CD4-positive, alpha-beta T cell (primary cell): ENCODE results near the gene CYP11A1. TPM values are rescaled to one million over a fixed set of nuclear protein-coding genes. Genes with fewer than 3 reads are reported as not detected.

Source experiments
- ATAC-seq: fragments of 200-7000 bp; cut with Tn5 transposase; one replicate; pipeline ENCODE4 v1.10.0; 2022; ENCODE audit warnings: mild to moderate bottlenecking; ENCODE audit not compliant: poor library complexity
- CTCF ChIA-PET: fragments of 350-600 bp; sonication (Branson Sonifier 250); formaldehyde crosslinking; loops from one replicate; lab custom pipeline; 2021; ENCODE audit warnings: antibody characterized with exemption, inconsistent platforms; lab: Charles Lee
- POLR2A ChIA-PET: fragments of 350-600 bp; sonication (Branson Sonifier 250); formaldehyde crosslinking; loops from one replicate; lab custom pipeline; 2021; ENCODE audit warnings: antibody characterized with exemption, inconsistent platforms; lab: Charles Lee
- DNase-seq, 14 experiments: peaks; one replicate each; pipeline ENCODE4 v3.0.0-alpha.2; 2013 to 2020; ENCODE audit warnings: mixed read lengths in 2 of 14
- H3K27ac ChIP-seq, 2 donors: one replicate each; pipeline versions ENCODE4 v1.5.1 to v1.7.0; 2013; ENCODE audit warnings: low read length in 2 of 2, low read depth in 1 of 2, mild to moderate bottlenecking in 1 of 2
- H3K27me3 ChIP-seq, 2 experiments: 1 replicate in 1 of 2; 2 replicates in 1 of 2; pipeline versions ENCODE4 v1.6.1 to v1.7.0; 2013; ENCODE audit warnings: low read length in 2 of 2, control low read depth in 1 of 2, mild to moderate bottlenecking in 1 of 2, moderate library complexity in 1 of 2; ENCODE audit not compliant: insufficient read depth in 2 of 2, control insufficient read depth in 1 of 2
- H3K36me3 ChIP-seq: one replicate; pipeline ENCODE4 v1.6.1; 2013; ENCODE audit warnings: low read length, control low read depth; ENCODE audit not compliant: insufficient read depth
- H3K4me1 ChIP-seq: one replicate; pipeline ENCODE4 v1.6.1; 2013; ENCODE audit warnings: low read length, control low read depth; ENCODE audit not compliant: insufficient read depth
- H3K4me3 ChIP-seq: one replicate; pipeline ENCODE4 v1.5.1; 2013; ENCODE audit warnings: mild to moderate bottlenecking, low read length, moderate library complexity
- H3K9me3 ChIP-seq, 2 experiments: 1 replicate in 1 of 2; 2 replicates in 1 of 2; pipeline versions ENCODE4 v1.6.1 to v1.7.0; 2013; ENCODE audit warnings: low read length in 2 of 2, mild to moderate bottlenecking in 2 of 2, control low read depth in 1 of 2, moderate library complexity in 1 of 2; ENCODE audit not compliant: control insufficient read depth in 1 of 2, insufficient read depth in 1 of 2
- H3K27ac Mint-ChIP-seq: one replicate; pipeline ENCODE4 v1.8.0; 2020; ENCODE audit warnings: mixed read lengths
- H3K27me3 Mint-ChIP-seq: one replicate; pipeline ENCODE4 v1.8.0; 2021; ENCODE audit warnings: mixed read lengths
- H3K36me3 Mint-ChIP-seq: one replicate; pipeline ENCODE4 v1.8.0; 2021; ENCODE audit warnings: low read depth, mixed read lengths
- H3K4me1 Mint-ChIP-seq: one replicate; pipeline ENCODE4 v1.8.0; 2021; ENCODE audit warnings: low read depth, mixed read lengths
- H3K4me3 Mint-ChIP-seq: one replicate; pipeline ENCODE4 v1.8.0; 2020; ENCODE audit warnings: mild to moderate bottlenecking, mixed read lengths
- H3K9me3 Mint-ChIP-seq: one replicate; pipeline ENCODE4 v1.8.0; 2020; ENCODE audit warnings: mixed read lengths
- intact Hi-C, 2 experiments: fragments of 100-400 bp; cut with DNase I in 1 of 2; cut with micrococcal nuclease in 1 of 2; formaldehyde crosslinking; loops; one replicate each; pipeline versions ENCODE4 v1.15.1 to v1.9.0; 2023 to 2025; cut with DNase I, micrococcal nuclease
- total RNA-seq, 174 experiments: library from RNA in 2 of 174; stranded (reverse) in 2 of 174; gene quantifications; one replicate each; pipeline ENCODE4 v1.2.3 and lab custom pipeline; 2021 to 2026
- TF ChIP-seq, protein P1 (sequence below): fragments of 200-600 bp; IDR thresholded peaks from one replicate; pipeline ENCODE4 v1.8.0; 2022; ENCODE audit warnings: antibody characterized with exemption, mild to moderate bottlenecking

The CYP11A1 gene
- total RNA-seq, 2 experiments from 2014 or later: not detected

DNA sequence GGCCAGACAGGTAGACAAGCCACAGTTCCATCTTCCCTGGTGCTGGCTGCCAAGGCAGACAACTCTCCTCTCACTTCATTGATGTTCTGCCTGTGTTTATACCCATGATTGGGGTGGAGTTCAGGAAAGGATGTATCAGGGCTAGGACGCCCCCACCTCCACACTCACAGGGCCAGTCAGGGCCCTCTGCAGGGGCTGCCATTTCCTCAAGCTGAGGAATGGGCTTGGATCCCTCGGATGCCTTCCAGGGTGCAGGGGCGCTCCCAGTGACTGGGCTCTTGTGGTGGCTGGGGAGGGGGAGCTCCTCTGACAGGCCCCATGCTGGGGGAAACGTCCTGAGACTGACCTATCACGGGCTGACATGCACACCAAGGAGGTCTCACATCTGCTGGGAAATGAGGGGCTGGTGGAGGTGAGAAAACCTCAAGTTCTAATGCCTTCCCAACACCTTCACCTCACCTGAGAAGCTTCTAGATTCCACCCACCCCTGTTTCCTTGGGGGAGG, 34.9 kb upstream of the CYP11A1 start:
- Histone ChIP-seq H3K4me1 (peaks cover 52% of the 10 kb centered on the region), H3K27me3 (no peaks in the 10 kb centered on the region), H3K27ac (peak overlapping the region in 1 of 2 donors; percentile 9), H3K36me3 (no peaks in the 10 kb centered on the region), H3K4me3 (no peak overlapping the region), H3K9me3 (no peaks in the 10 kb centered on the region)
- Mint-ChIP-seq H3K4me1 (peaks cover 49% of the 10 kb centered on the region), H3K36me3 (no peaks in the 10 kb centered on the region), H3K27ac (peak overlapping the region; percentile 3), H3K9me3 (no peaks in the 10 kb centered on the region), H3K27me3 (no peaks in the 10 kb centered on the region), H3K4me3 (peak overlapping the region; percentile 48)
- DNase-seq: no peak
- POLR2A ChIA-PET: interaction anchor here (0.8 kb wide), 1 partner anchor 389 kb away, joined by 3 read pairs; no protein-coding TSS in a partner anchor
- intact Hi-C loops: no loop called here
- CTCF ChIA-PET: no interaction called here
- TF ChIP-seq, protein P1, sequence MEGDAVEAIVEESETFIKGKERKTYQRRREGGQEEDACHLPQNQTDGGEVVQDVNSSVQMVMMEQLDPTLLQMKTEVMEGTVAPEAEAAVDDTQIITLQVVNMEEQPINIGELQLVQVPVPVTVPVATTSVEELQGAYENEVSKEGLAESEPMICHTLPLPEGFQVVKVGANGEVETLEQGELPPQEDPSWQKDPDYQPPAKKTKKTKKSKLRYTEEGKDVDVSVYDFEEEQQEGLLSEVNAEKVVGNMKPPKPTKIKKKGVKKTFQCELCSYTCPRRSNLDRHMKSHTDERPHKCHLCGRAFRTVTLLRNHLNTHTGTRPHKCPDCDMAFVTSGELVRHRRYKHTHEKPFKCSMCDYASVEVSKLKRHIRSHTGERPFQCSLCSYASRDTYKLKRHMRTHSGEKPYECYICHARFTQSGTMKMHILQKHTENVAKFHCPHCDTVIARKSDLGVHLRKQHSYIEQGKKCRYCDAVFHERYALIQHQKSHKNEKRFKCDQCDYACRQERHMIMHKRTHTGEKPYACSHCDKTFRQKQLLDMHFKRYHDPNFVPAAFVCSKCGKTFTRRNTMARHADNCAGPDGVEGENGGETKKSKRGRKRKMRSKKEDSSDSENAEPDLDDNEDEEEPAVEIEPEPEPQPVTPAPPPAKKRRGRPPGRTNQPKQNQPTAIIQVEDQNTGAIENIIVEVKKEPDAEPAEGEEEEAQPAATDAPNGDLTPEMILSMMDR: no peak
- ATAC-seq: no peak

DNA sequence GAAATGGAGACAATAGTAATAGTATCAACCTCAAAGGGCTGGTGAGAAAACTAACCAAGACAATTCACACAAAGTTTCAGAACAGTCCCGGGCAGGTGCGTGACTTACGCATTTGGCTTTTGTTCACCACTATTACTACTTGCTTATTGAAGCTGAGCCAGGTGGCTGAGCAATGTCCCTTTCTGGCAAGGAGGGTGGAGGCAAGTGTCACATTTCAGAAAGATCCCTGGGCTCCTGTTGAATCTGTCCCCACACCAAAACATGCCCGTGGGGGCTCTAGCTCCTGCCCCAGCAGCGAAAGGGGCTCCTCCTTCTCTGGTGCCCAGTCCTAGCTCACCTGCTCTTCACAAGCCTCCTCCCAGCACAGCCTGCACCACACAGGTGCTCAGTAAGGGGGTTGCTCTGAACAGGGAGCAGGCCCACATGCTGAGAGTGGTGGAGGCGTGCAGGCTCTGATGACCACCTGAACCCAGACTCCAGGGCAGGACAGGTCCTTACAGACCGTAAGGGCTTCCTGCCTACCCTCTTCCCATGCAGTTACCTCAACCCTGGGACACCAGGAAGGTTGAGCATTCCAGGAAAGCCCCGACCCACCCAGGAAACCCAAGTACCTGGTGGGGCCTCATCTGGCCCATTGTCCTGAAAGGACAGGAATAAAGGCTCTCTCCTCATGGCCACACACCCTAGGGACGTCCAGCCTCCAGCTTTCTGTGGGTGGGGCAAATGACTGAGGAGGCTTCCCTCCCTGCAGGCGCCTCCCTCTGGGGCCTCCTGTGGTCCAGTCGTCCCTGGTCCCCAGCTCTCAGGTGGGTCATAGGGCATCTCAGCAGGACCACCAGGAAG, 33.7 kb upstream of the CYP11A1 start:
- Mint-ChIP-seq H3K4me3 (peak overlapping the region; percentile 30), H3K4me1 (peaks cover 55% of the 10 kb centered on the region), H3K27ac (no peak overlapping the region), H3K27me3 (no peaks in the 10 kb centered on the region), H3K9me3 (no peaks in the 10 kb centered on the region), H3K36me3 (no peaks in the 10 kb centered on the region)
- no peak overlapping the region for H3K4me3 ChIP-seq
- ATAC-seq: no peak
- ChIA-PET CTCF (interaction anchor here (1.5 kb wide), 1 partner anchor 19 kb away, joined by 4 read pairs; no protein-coding TSS in a partner anchor), POLR2A (interaction anchor here (0.6 kb wide), 1 partner anchor 352 kb away, joined by 3 read pairs; no protein-coding TSS in a partner anchor)
- H3K4me1 ChIP-seq: peaks cover 52% of the 10 kb centered on the region
- TF ChIP-seq, protein P1: no peak
- intact Hi-C loops: no loop called here
- no peaks in the 10 kb centered on the region for H3K27me3 ChIP-seq
- H3K9me3 ChIP-seq: no peaks in the 10 kb centered on the region
- no peaks in the 10 kb centered on the region for H3K36me3 ChIP-seq
- peak in 2 of 14 experiments; percentile 28 to 31 for DNase-seq
- H3K27ac ChIP-seq: no peak overlapping the region

- intact Hi-C loops: no loop called here
- peaks cover 55% of the 10 kb centered on the region for H3K4me1 Mint-ChIP-seq
- TF ChIP-seq, protein P1: no peak
- POLR2A ChIA-PET: interaction anchor here (0.6 kb wide), 1 partner anchor 351 kb away, joined by 3 read pairs; no protein-coding TSS in a partner anchor
- no peaks in the 10 kb centered on the region for H3K27me3 Mint-ChIP-seq
- peak overlapping the region; percentile 30 for H3K4me3 Mint-ChIP-seq
- Histone ChIP-seq H3K27me3 (no peaks in the 10 kb centered on the region), H3K4me1 (peaks cover 52% of the 10 kb centered on the region), H3K36me3 (no peaks in the 10 kb centered on the region), H3K27ac (no peak overlapping the region), H3K4me3 (no peak overlapping the region), H3K9me3 (no peaks in the 10 kb centered on the region)
- H3K36me3 Mint-ChIP-seq: no peaks in the 10 kb centered on the region
- no peaks in the 10 kb centered on the region for H3K9me3 Mint-ChIP-seq
- DNase-seq (peak in 1 of 14 experiments; percentile 37), ATAC-seq (no peak)
- CTCF ChIA-PET: interaction anchor here (1.5 kb wide), 1 partner anchor 18 kb away, joined by 4 read pairs; no protein-coding TSS in a partner anchor
- H3K27ac Mint-ChIP-seq: no peak overlapping the region
Measured at GRCh38 chr15:74400313-74400860, 32.9 kb upstream of the CYP11A1 start.
